NCI-H2171 (cell line): ENCODE data around the gene KRT73.

Experiments used
- DNase-seq: peaks from one replicate; lab custom pipeline; 2025; lab: John Stamatoyannopoulos, UW

KRT73 gene

GRCh38 chr12:52618216-52618615, at the start of gene KRT73:
Gene KRT73 (minus strand): TSS chr12:52618559. CDS start chr12:52618524, 35 bp downstream.
- no peak for DNase-seq

GRCh38 chr12:52667931-52668330, 49.6 kb upstream of the KRT73 start:
- DNase-seq = no peak

GRCh38 chr12:52667509-52667908, 49.1 kb upstream of the KRT73 start:
- no peak for DNase-seq

- no peak for DNase-seq
These were observed 48.1 kb upstream of the KRT73 start for GRCh38 chr12:52666471-52666870.

GRCh38 chr12:52663420-52663819, 45.1 kb upstream of the KRT73 start:
- DNase-seq = no peak

GRCh38 chr12:52662918-52663229, 44.5 kb upstream of the KRT73 start:
- DNase-seq = no peak

- DNase-seq = no peak
These were observed 43.9 kb upstream of the KRT73 start for GRCh38 chr12:52662093-52662917.

- no peak for DNase-seq
These were observed 43.3 kb upstream of the KRT73 start for GRCh38 chr12:52661668-52662067.

- DNase-seq = no peak
These were observed 42.7 kb upstream of the KRT73 start for GRCh38 chr12:52660934-52661499.

- no peak for DNase-seq
These were observed 41.6 kb upstream of the KRT73 start for GRCh38 chr12:52659951-52660350.

GRCh38 chr12:52659395-52659794, 41.0 kb upstream of the KRT73 start:
- peak; percentile 42 for DNase-seq

- DNase-seq = no peak
These were observed 39.8 kb upstream of the KRT73 start for GRCh38 chr12:52658196-52658595.

- no peak for DNase-seq
These were observed 39.0 kb upstream of the KRT73 start for GRCh38 chr12:52657250-52657902.

GRCh38 chr12:52656616-52657015, 38.3 kb upstream of the KRT73 start:
- peak; percentile 32 for DNase-seq

- DNase-seq = no peak
These were observed 37.4 kb upstream of the KRT73 start for GRCh38 chr12:52655720-52656124.

- DNase-seq = no peak
These were observed 36.9 kb upstream of the KRT73 start for GRCh38 chr12:52655251-52655650.

- DNase-seq = no peak
These were observed 33.4 kb upstream of the KRT73 start, which contains the start of gene KRT2 for GRCh38 chr12:52651726-52652261. Gene KRT2 (minus strand): TSS chr12:52652211. CDS start chr12:52652142, 69 bp downstream.

GRCh38 chr12:52650520-52651081, 32.2 kb upstream of the KRT73 start:
- DNase-seq = peak; percentile 50

- no peak for DNase-seq
These were observed 30.7 kb upstream of the KRT73 start for GRCh38 chr12:52649066-52649465.

- DNase-seq = no peak
These were observed 29.7 kb upstream of the KRT73 start for GRCh38 chr12:52648012-52648550.

- DNase-seq = no peak
These were observed 29.2 kb upstream of the KRT73 start for GRCh38 chr12:52647601-52648000.

- no peak for DNase-seq
These were observed 28.3 kb upstream of the KRT73 start for GRCh38 chr12:52646613-52647012.
